IPS-15b (cell line): ENCODE results near the gene KLHDC3.

Experiments
- H3K27me3 ChIP-seq: one replicate; pipeline ENCODE4 v1.6.1; 2013; ENCODE audit warnings: low read length; ENCODE audit not compliant: control insufficient read depth, insufficient read depth
- H3K36me3 ChIP-seq: one replicate; pipeline ENCODE4 v1.6.1; 2013; ENCODE audit warnings: low read length; ENCODE audit not compliant: control insufficient read depth, insufficient read depth
- H3K4me1 ChIP-seq: one replicate; pipeline ENCODE4 v1.6.1; 2013; ENCODE audit warnings: mild to moderate bottlenecking, low read length; ENCODE audit not compliant: control insufficient read depth, insufficient read depth
- H3K4me3 ChIP-seq: one replicate; pipeline ENCODE4 v1.5.1; 2013; ENCODE audit warnings: low read depth, low read length
- H3K9ac ChIP-seq: one replicate; pipeline ENCODE4 v1.6.1; 2013; ENCODE audit warnings: low read depth, mild to moderate bottlenecking, low read length
- H3K9me3 ChIP-seq: one replicate; pipeline ENCODE4 v1.6.1; 2013; ENCODE audit warnings: mild to moderate bottlenecking, low read length; ENCODE audit not compliant: control insufficient read depth, insufficient read depth

The KLHDC3 gene

GRCh38 chr6:43070028-43070632 is 56.1 kb downstream of the KLHDC3 start:
- Histone ChIP-seq H3K9ac (no peak overlapping the region), H3K36me3 (peaks cover 8% of the 10 kb centered on the region), H3K4me1 (peaks cover 6% of the 10 kb centered on the region), H3K4me3 (no peak overlapping the region), H3K27me3 (no peaks in the 10 kb centered on the region), H3K9me3 (no peaks in the 10 kb centered on the region)
